HG03039 (cell line): ENCODE data around the gene MRPL11.

Source experiments
- ATAC-seq: cut with Tn5 transposase; IDR thresholded peaks from one replicate; pipeline ENCODE4 v1.9.1; 2021; ENCODE audit warnings: mild to moderate bottlenecking, moderate library complexity; ENCODE audit not compliant: unreplicated experiment

The MRPL11 gene

DNA sequence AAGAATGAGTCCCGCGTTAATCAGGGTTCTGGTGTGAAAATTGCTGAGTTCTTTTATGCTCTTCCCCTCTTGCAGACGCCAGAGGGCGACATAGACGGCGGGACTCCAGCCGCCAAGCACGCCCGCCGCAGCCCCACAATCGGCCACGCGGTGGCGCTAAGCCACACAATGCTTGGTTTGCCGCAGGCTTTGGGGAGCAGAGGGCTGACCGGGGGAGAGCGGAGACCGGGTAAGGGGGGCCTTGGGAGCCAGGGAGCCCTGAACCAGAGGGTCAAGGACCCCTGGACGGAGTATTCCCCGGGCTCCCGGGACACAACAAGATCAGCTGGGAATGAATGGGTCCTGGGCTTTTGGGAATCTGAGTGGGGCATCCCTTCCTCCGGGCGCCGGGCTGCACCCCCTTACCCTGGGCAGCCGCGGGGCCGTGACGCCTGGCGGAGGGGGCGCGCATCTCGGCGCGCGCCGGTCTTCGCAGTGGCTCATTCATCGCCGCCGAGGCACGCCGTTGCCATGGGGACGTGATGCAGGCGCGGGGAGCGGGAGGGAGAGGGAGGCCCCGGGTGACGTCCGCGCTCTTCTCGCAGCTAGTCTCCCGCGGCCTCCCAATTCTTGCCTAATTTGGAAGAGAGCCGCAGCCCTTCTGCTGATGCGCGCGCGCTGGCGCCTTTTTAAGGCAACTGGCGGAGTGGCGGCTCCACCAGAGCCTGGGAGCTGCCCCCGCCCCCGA, 30.0 kb downstream of the MRPL11 start:
- no peak for ATAC-seq

GRCh38 chr11:66407651-66408050, 31.0 kb downstream of the MRPL11 start:
- no peak for ATAC-seq

DNA sequence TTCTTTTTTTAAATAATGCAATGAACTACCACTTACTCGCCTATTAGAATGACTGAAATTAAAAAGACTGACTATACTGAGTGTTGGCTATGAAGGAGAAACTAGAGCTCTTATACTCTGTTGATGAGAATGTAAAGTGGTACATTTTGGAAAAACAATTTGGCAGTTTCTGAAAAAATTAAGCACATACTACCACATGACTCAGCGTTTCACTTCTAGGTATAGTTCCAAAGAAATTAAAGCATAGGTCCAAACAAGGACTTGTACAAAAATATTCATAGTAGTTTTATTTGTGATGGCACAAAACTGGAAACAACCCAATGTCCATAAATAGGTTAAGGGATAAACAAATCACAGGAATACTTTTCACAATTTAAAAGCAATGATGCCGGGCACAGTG, 44.7 kb downstream of the MRPL11 start:
- ATAC-seq, result no peak

DNA sequence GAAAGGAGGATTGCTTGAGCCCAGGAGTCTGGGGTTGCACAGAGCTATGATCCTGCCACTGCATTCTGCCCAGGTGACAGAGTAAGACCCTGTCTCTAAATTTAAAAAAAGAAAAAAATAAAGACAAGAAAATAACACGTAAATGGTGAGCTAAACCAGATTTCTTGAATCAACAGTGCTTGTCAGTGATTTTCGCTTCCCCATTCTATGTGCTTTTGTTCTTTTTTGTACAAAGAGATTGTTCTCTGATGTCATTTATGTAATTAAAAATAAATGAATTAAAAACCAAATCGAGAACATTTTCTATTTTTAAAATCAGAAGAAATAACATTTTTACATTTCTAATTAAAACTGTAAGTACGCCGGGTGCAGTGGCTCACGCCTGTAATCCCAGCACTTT, 47.3 kb downstream of the MRPL11 start:
- ATAC-seq, result no peak

- ATAC-seq, result no peak
Measured at GRCh38 chr11:66388780-66389386, 49.8 kb downstream of the MRPL11 start.

DNA sequence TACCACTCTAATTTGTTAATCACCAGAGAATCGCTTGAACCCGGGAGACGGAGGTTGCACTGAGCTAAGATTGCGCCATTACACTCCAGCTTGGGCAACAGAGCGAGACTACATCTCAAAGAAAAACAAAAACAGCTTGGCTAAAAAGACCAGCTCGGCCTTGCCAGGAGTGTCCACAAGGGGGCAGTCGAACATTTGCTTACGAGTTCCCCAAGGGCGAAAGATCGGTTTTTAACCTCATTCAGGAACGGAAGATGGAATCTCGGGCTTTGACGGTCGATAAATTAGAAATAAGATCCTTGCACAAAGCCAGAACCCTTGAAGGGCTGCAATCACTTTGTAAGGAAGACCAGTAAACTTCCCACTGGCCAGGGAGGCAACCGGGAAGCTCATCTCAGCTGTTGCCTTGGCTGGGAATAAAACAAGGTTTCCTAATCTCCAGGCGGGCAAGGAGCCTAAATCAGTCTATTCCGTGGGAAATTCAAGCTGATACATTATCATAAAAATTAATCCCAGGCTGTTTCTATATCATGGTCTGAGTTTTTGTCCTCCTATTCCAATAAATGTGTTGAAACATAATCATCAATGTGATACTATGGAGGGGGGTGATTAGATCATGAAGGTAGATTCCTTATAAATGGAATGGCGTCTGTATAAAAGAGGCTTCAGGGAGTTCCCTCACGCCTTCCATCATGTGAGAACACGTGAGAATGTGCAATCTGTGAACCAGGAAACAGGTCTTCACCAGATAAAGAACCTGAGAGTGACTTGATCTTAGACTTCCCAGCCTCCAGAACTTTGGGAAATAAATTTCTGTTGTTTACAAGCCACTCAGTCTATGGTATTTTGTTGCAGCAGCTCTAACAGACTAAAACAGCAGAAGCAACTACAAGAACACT, 52.2 kb downstream of the MRPL11 start:
- no peak for ATAC-seq
